ACC112 (cell line): ENCODE results near the gene IKZF4.
A peak's percentile ranks its signal among the peaks of the same experiment; 100 is the strongest.
"Not testable (repeated sequence)": the region's sequence is repeated elsewhere in the genome, so short reads cannot be mapped to it uniquely, and the experiment has no call there.

Experiments
- H2AFZ ChIP-seq: fragments of 200-600 bp; sonication (generic); one replicate; pipeline ENCODE4 v1.6.0; 2017; ENCODE audit warnings: antibody characterized with exemption, low read length; ENCODE audit not compliant: unreplicated experiment
- H3K27ac ChIP-seq: fragments of 200-600 bp; sonication (generic); 2 replicates; pipeline ENCODE4 v1.5.1; 2014; ENCODE audit warnings: low read depth, mild to moderate bottlenecking, antibody characterized with exemption, low read length, moderate library complexity
- H3K27me3 ChIP-seq: fragments of 200-600 bp; sonication (generic); 2 replicates; pipeline ENCODE4 v1.6.1; 2014; ENCODE audit warnings: mild to moderate bottlenecking, antibody characterized with exemption, low read length, moderate library complexity, mixed read lengths; ENCODE audit not compliant: insufficient read depth
- H3K36me3 ChIP-seq: fragments of 200-600 bp; sonication (generic); 2 replicates; pipeline ENCODE4 v1.6.1; 2016; ENCODE audit warnings: mild to moderate bottlenecking, antibody characterized with exemption, low read length, moderate library complexity, mixed read lengths; ENCODE audit not compliant: insufficient read depth
- H3K4me1 ChIP-seq: fragments of 200-600 bp; sonication (generic); one replicate; pipeline ENCODE4 v1.6.1; 2016; ENCODE audit warnings: low read length, mixed read lengths; ENCODE audit not compliant: insufficient read depth, unreplicated experiment, control insufficient read depth
- H3K4me3 ChIP-seq: fragments of 200-600 bp; sonication (generic); 2 replicates; pipeline ENCODE4 v1.5.1; 2014; ENCODE audit warnings: mild to moderate bottlenecking, low read depth, low read length
- H3K79me2 ChIP-seq: fragments of 200-600 bp; sonication (generic); one replicate; pipeline ENCODE4 v1.6.0; 2016; ENCODE audit warnings: low read length; ENCODE audit not compliant: control insufficient read depth, unreplicated experiment, insufficient read depth

Gene IKZF4

DNA sequence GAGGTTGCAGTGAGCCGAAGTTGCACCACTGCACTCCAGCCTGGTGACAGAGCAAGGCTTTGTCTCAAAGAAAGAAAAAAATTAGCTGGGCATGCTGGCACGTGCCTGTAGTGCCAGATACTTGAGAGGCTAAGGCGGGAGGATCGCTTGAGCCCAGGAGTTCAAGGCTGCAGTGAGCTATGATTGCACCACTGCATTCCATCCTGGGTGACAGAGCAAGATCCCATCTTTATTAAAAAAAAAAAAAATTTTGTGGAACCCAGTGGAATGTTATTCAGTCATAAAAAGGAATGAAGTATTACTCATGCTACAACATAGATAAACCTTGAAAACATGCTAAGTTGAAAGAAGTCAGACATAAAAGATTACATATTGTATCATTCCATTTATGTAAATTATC lies 50.8 kb downstream of the IKZF4 start:
- Histone ChIP-seq H3K36me3 (no peaks in the 10 kb centered on the region), H3K27me3 (no peaks in the 10 kb centered on the region), H3K4me3 (no peak overlapping the region), H3K4me1 (peaks cover 5% of the 10 kb centered on the region), H3K79me2 (no peaks in the 10 kb centered on the region), H3K27ac (no peak overlapping the region), H2AFZ (no peak overlapping the region)

DNA sequence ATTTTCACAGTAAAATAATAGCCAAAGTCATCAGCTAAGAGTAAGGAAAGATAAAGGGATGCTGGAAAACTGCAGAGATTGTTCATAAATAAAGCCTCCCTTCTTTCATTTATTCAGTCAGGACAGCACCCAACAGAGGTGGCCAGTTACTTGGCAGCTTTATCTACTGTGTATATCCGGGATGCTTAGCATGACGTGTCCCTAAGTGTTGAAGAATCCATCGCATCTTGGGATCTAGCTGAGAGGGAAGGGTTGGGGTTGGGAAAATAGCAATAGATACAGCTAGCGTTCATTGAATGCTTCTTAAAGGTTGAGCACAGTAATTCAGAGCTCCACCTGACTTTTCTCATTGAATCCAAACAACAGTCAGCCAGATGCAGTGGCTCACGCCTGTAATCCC lies 53.6 kb downstream of the IKZF4 start:
- Histone ChIP-seq H3K4me1 (peaks cover 5% of the 10 kb centered on the region), H3K79me2 (no peaks in the 10 kb centered on the region)

DNA sequence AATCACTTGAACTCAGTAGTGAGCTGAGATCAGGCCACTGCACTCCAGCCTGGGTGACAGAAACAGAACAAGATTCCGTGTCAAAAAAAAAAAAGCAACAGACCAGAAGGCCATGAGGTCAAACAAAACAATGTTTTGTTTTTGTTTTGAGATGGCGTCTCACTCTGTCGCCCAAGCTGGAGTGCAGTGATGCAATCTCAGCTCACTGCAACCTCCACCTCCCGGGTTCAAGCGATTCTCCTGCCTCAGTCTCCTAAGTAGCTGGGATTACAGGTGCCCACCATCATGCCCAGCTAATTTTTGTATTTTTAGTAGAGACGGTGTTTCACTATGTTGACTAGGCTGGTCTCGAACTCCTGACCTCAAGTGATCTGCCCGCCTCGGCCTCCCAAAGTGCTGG lies 57.1 kb downstream of the IKZF4 start:
- H3K27ac ChIP-seq, H2AFZ ChIP-seq, H3K79me2 ChIP-seq, H3K36me3 ChIP-seq, H3K4me1 ChIP-seq, H3K4me3 ChIP-seq: not testable (repeated sequence)
- H3K27me3 ChIP-seq = peaks cover 22% of the 10 kb centered on the region

More for the DNA sequence above, 53.6 kb downstream of the IKZF4 start:
- H3K27me3 ChIP-seq = no peaks in the 10 kb centered on the region
- H2AFZ ChIP-seq = no peak overlapping the region
- no peaks in the 10 kb centered on the region for H3K36me3 ChIP-seq
- H3K27ac ChIP-seq = no peak overlapping the region
- H3K4me3 ChIP-seq = no peak overlapping the region

GRCh38 chr12:56078427-56078826 lies 57.6 kb downstream of the IKZF4 start:
- no peak overlapping the region for H3K4me3 ChIP-seq
- no peaks in the 10 kb centered on the region for H3K36me3 ChIP-seq
- H3K27me3 ChIP-seq = peaks cover 27% of the 10 kb centered on the region
- H3K4me1 ChIP-seq = no peaks in the 10 kb centered on the region
- no peak overlapping the region for H3K27ac ChIP-seq
- H2AFZ ChIP-seq = peak overlapping the region; percentile 86
- H3K79me2 ChIP-seq = no peaks in the 10 kb centered on the region

DNA sequence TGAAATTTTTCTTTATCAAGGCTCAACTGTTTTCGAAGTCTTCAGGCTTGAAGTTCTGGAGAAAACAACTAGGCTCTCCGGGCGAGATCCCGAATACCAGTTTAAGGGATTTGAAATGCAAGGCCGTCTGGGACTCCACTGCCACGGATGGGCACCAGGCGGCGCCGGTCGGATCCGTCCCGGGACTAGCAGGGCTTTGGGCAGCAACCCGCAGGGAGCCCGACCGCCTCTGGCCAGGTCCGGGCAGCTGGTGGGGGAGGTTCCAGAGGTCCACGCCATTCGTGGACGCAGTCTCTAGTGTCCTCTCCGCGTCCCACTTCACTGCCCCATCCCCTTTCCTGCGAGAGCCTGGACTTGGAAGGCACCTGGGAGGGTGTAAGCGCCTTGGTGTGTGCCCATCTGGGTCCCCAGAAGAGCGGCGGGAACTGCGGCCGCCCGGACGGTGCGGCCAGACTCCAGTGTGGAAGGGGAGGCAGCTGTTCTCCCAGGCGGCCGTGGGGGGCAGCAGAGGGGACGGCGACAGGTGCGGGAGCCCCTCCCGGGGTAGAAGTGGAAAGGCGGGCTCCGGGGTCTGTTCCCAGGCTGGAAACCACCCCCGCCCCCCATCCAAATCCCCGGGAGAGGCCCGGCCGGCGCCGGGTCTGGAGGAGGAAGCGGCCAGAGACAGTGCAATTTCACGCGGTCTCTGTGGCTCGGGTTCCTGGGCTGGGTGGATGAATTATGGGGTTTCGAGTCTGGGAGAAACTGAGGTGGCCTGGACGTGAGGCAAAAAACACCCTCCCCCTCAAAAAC lies 58.3 kb downstream of the IKZF4 start:
- Histone ChIP-seq H3K36me3 (no peaks in the 10 kb centered on the region), H3K4me1 (no peaks in the 10 kb centered on the region), H3K79me2 (no peaks in the 10 kb centered on the region), H3K27ac (no peak overlapping the region), H2AFZ (peak overlapping the region; percentile 86), H3K27me3 (peaks cover 33% of the 10 kb centered on the region), H3K4me3 (peak overlapping the region; percentile 76)

DNA sequence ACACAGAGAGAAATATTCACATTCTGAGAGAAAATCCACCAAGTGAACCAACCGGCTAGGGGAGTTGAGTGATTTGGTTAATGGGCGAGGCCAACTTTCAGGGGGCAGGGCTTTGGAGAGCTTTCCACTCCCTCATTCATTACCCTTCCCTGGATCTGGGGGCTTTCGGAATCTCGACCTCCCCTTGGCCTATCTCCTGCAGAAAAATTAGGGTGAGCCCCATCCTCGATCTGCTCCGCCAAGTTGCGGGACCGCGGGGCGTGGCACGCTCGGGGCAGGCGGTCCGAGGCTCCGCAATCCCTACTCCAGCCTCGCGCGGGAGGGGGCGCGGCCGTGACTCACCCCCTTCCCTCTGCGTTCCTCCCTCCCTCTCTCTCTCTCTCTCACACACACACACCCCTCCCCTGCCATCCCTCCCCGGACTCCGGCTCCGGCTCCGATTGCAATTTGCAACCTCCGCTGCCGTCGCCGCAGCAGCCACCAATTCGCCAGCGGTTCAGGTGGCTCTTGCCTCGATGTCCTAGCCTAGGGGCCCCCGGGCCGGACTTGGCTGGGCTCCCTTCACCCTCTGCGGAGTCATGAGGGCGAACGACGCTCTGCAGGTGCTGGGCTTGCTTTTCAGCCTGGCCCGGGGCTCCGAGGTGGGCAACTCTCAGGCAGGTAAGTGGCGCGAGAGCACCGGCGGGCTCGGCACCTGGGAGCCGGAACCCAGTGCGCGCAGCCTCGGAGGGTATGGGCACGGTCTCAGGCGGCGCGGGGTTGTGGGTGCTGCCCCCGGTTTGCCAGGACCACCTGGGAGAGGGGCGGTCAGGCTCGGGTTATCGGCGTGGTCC lies 59.1 kb downstream of the IKZF4 start, which contains the start of gene ERBB3:
TSS of gene ERBB3 (plus strand) at position 443 of the 833 bp plus-strand sequence. CDS start at position 579, 136 bp downstream.
- H2AFZ ChIP-seq = peak within 1 kb of the TSS; percentile 86
- no peaks in the 10 kb centered on the region for H3K36me3 ChIP-seq
- H3K4me1 ChIP-seq = no peaks in the 10 kb centered on the region
- no peak within 1 kb of the TSS for H3K27ac ChIP-seq
- H3K4me3 ChIP-seq = peak within 1 kb of the TSS; percentile 76
- no peaks in the 10 kb centered on the region for H3K79me2 ChIP-seq
- peaks cover 33% of the 10 kb centered on the region for H3K27me3 ChIP-seq

DNA sequence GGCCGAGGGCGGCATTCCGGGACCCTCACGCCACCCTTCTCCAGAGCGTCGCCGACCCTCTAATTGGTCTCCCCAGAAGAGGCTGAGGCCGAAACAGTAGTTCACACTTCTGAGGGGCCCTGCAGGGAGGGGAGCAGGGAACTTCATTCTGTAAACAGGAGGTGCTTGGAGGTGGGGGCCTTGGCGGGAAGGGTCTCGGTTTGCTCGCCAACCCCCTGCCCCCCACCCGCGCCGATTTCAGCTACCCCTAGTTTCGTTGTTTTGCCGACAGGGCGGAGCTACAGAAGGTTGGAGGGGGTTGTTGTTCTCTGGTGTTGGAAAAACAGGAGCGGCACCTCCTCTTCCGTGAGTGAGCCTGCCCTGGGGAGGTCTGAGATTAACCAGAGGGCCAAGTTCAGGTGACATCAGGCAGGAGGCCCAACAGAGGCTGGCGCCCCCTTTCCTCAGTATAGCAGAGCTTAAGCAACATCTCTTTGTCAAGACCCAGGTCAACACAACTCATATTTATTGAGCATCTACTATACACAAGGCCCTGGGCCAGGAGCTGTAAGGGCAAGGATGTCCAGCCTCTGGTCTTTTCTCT lies 59.8 kb downstream of the IKZF4 start:
- Histone ChIP-seq H3K27me3 (peaks cover 33% of the 10 kb centered on the region), H2AFZ (no peak overlapping the region), H3K79me2 (no peaks in the 10 kb centered on the region), H3K4me3 (peak overlapping the region; percentile 76; the same call in 1 of the 2 replicates), H3K27ac (no peak overlapping the region), H3K4me1 (no peaks in the 10 kb centered on the region), H3K36me3 (no peaks in the 10 kb centered on the region)

DNA sequence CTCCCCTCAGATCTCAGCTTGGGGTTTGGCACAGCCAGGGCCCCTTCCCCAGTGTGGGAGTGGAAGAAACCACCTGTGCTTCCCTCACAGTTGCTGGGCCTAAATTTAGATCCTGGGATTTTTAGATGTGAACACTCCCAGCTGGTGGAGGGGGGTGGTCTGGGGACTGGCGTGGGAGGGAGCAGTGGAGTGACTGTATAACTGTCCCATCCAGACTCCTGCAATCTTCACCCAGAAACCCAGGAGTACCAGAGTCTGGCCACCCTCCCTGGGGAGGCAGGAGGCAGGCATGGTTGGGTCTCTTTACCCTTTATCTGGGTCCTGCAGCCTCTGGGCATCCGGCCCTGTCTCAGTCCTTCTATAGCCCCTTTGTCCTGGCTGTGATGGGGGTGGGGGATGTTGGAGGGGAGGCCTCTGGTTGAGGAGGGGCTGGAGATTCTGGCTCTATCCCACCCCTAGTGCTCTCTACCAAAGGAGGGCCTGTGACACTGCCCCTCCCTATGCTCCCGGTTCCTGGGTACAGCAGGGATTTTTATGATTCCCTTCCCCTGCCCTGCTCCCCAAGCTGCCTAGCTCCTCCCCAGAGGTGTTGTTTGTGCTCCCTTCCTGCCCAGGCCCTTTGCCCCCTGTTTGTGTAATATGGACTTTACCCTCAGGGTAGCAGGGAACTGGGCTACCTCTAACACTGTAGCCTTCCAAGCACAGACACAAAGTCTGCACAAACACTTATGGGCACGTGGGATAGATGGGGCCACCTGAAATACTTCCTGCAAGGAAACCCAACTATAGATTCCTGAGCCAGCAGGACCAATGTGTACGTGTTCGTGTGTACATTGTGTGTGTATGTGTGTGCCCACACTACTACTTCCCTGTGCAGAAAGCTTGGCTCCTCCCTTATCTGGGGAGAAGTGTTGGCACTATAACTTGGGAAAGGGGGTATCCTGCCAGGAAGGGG lies 60.8 kb downstream of the IKZF4 start:
- Histone ChIP-seq H3K79me2 (no peaks in the 10 kb centered on the region), H3K27ac (no peak overlapping the region), H3K4me1 (no peaks in the 10 kb centered on the region), H3K36me3 (no peaks in the 10 kb centered on the region), H3K27me3 (peaks cover 33% of the 10 kb centered on the region), H3K4me3 (no peak overlapping the region), H2AFZ (no peak overlapping the region)

DNA sequence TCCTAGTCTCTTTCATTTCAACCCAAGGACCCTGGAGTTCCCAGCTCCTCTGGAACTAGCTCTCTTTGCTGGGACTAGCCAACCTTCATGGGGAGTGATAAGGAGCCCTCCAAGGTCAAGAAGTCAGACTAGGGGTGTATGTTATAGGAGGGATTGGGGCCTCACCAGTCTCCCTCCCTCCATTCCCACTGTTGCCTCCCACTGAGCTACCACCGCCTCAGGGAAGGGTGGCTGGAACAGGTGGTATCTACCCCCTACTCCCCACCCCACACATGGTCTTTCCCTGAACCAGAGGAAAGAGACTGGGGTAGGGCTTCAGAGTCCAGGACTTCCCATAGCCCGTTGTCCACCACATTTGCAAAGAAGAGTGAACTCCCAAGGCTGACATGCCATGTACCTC lies 61.5 kb downstream of the IKZF4 start:
- H3K79me2 ChIP-seq = no peaks in the 10 kb centered on the region
- no peak overlapping the region for H3K27ac ChIP-seq
- no peaks in the 10 kb centered on the region for H3K36me3 ChIP-seq
- H3K27me3 ChIP-seq = peaks cover 33% of the 10 kb centered on the region
- no peaks in the 10 kb centered on the region for H3K4me1 ChIP-seq
- H3K4me3 ChIP-seq = no peak overlapping the region
- H2AFZ ChIP-seq = no peak overlapping the region

- peaks cover 33% of the 10 kb centered on the region for H3K27me3 ChIP-seq
- no peaks in the 10 kb centered on the region for H3K36me3 ChIP-seq
- no peaks in the 10 kb centered on the region for H3K4me1 ChIP-seq
- no peak overlapping the region for H2AFZ ChIP-seq
- H3K79me2 ChIP-seq = no peaks in the 10 kb centered on the region
- no peak overlapping the region for H3K27ac ChIP-seq
- no peak overlapping the region for H3K4me3 ChIP-seq
Measured at GRCh38 chr12:56082967-56083366, 62.1 kb downstream of the IKZF4 start.
